Subcutaneous adipose tissue (tissue), 4 donors: ENCODE data around the gene NUB1. TPM values are rescaled to one million over a fixed set of nuclear protein-coding genes. Genes with fewer than 3 reads are reported as not detected.

Experiments
- CTCF ChIP-seq: fragments of 450-650 bp; IDR thresholded peaks from one replicate; pipeline ENCODE4 v1.5.1; 2016; ENCODE audit warnings: low read depth, mild to moderate bottlenecking, control low read depth, antibody characterized with exemption, moderate library complexity
- total RNA-seq, 4 donors: library from RNA; depleted of rRNA; stranded (reverse); fragments of >200 nt; gene quantifications; one replicate each; pipeline ENCODE4 v1.1.0, GENCODE V29; 2016

NUB1 gene
- total RNA-seq, 4 donors from 2014 or later, result 59.2 to 95.4 (median 66.1) TPM

GRCh38 chr7:151412318-151412717 lies 70.7 kb downstream of the NUB1 start:
- TF ChIP-seq CTCF, result no peak

- TF ChIP-seq CTCF, result no peak
Observed at GRCh38 chr7:151413241-151413640, 71.6 kb downstream of the NUB1 start.

GRCh38 chr7:151415375-151416105 lies 73.9 kb downstream of the NUB1 start:
- TF ChIP-seq CTCF, result no peak

GRCh38 chr7:151416112-151416940 lies 74.7 kb downstream of the NUB1 start:
- no peak for TF ChIP-seq CTCF

GRCh38 chr7:151416941-151417315 lies 75.3 kb downstream of the NUB1 start:
- TF ChIP-seq CTCF, result no peak

GRCh38 chr7:151420144-151420543 lies 78.5 kb downstream of the NUB1 start:
- TF ChIP-seq CTCF, result no peak

- no peak for TF ChIP-seq CTCF
Observed at GRCh38 chr7:151422212-151422611, 80.6 kb downstream of the NUB1 start.
